Body of pancreas (tissue), 4 donors: ENCODE measurements around the gene OR6Q1. TPM values are rescaled to one million over a fixed set of nuclear protein-coding genes. Genes with fewer than 3 reads are reported as not detected.

Experiments used
- ATAC-seq: fragments of 150-250 bp; one replicate; pipeline ENCODE4 v1.9.1; 2016
- DNase-seq, 4 donors: peaks; one replicate each; pipeline ENCODE4 v3.0.0-alpha.2; 2019
- H3K27ac ChIP-seq, 4 donors: fragments of 200-600 bp; sonication (generic); 1 replicate in 3 of 4; 2 replicates in 1 of 4; pipeline versions ENCODE4 v1.5.1 to v1.6.1; 2016 to 2019; ENCODE audit warnings: mild to moderate bottlenecking in 1 of 4, mixed read lengths in 1 of 4, moderate library complexity in 1 of 4
- H3K27me3 ChIP-seq, 2 donors: fragments of 200-600 bp; sonication (generic); one replicate each; pipeline ENCODE4 v1.6.0; 2016; ENCODE audit warnings: mild to moderate bottlenecking in 1 of 2
- H3K36me3 ChIP-seq, 2 donors: fragments of 200-600 bp; sonication (generic); replicated peaks in 1 of 2; 2 replicates each; pipeline ENCODE4 v1.5.1; 2016; ENCODE audit warnings: low read depth in 2 of 2; ENCODE audit not compliant: insufficient read depth in 1 of 2
- H3K4me1 ChIP-seq: fragments of 200-600 bp; sonication (generic); one replicate; pipeline ENCODE4 v1.6.0; 2016
- H3K4me3 ChIP-seq, 2 donors: fragments of 200-600 bp; sonication (generic); 1 replicate in 1 of 2; 2 replicates in 1 of 2; pipeline ENCODE4 v1.5.1; 2016 to 2019
- H3K9me3 ChIP-seq, 3 donors: fragments of 200-600 bp; sonication (generic); 1 replicate in 2 of 3; 2 replicates in 1 of 3; pipeline ENCODE4 v1.5.1; 2016
- CTCF ChIP-seq, 7 experiments: fragments of 450-650 bp in 4 of 7; fragments of 200-600 bp in 3 of 7; sonication (generic) in 3 of 7; IDR thresholded peaks; one replicate each; pipeline ENCODE4 v1.5.1; 2016 to 2019; ENCODE audit warnings: antibody characterized with exemption in 7 of 7
- POLR2A ChIP-seq, 3 donors: fragments of 450-650 bp; IDR thresholded peaks; one replicate each; pipeline ENCODE4 v1.6.1; 2016; ENCODE audit warnings: antibody characterized with exemption in 3 of 3, mild to moderate bottlenecking in 2 of 3
- WGBS, 2 donors: methylation state at CpG; one replicate each; pipeline ENCODE4 v1.1.5; 2017; 5-methylcytosine and 5-hydroxymethylcytosine counted together
- intact Hi-C: fragments of 100-400 bp; cut with DNase I; formaldehyde crosslinking; loops from one replicate; pipeline ENCODE4 v1.15.1; 2023
- small RNA-seq: library from RNA; depleted of rRNA; stranded (forward); fragments of <200 nt; gene quantifications from one replicate; pipeline ENCODE3, GENCODE V24; 2016
- total RNA-seq, 2 donors: library from RNA; depleted of rRNA; stranded (reverse); fragments of >200 nt; gene quantifications; one replicate each; pipeline ENCODE4 v1.1.0, GENCODE V29; 2016

Gene OR6Q1
- total RNA-seq, 2 donors from 2014 or later, result not detected

DNA sequence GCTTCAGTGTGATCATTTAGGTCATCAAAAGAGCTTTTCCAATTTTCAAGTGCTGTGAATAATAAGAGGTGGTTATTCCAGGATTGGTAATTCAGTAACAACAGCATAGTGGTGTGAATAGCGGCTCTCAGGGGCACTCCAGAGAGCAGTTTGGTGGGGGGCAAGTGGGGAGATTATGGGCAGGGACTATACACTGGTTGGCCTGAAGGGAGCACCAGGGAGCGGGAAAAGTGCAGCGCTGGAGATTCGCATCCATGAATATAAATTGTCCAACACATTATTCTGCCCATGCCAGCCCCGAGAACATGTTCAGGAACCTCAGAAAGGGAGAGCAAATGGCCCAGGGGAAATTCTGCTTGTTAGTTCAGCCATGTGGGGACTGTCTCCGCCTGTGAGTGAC lies 37.9 kb downstream of the OR6Q1 start:
- DNase-seq (no peak), ATAC-seq (no peak)
- Histone ChIP-seq H3K9me3 (no peaks in the 10 kb centered on the region), H3K4me3 (no peak overlapping the region), H3K36me3 (no peaks in the 10 kb centered on the region), H3K27me3 (no peaks in the 10 kb centered on the region), H3K27ac (no peak overlapping the region), H3K4me1 (peaks cover 6% of the 10 kb centered on the region)
- intact Hi-C loops, result no loop called here
- WGBS, 2 donors, result 65 to 80% methylated on average over 6 of the region's 6 CpGs
- TF ChIP-seq POLR2A (IDR thresholded peaks at IDR 0.05) (no peak), CTCF (IDR thresholded peaks at IDR 0.05) (no peak)

- Histone ChIP-seq H3K27me3 (no peaks in the 10 kb centered on the region), H3K4me1 (peaks cover 6% of the 10 kb centered on the region), H3K9me3 (no peaks in the 10 kb centered on the region), H3K27ac (no peak overlapping the region), H3K36me3 (no peaks in the 10 kb centered on the region), H3K4me3 (no peak overlapping the region)
- TF ChIP-seq POLR2A (IDR thresholded peaks at IDR 0.05), result no peak
- no peak for TF ChIP-seq CTCF (IDR thresholded peaks at IDR 0.05)
- 85 to 89% methylated on average over 1 of the region's 1 CpG for WGBS, 2 donors
- DNase-seq, result no peak
- ATAC-seq, result no peak
- intact Hi-C loops, result no loop called here
These were observed 39.8 kb downstream of the OR6Q1 start for GRCh38 chr11:58070585-58070984.

- ATAC-seq, result no peak
- TF ChIP-seq CTCF (IDR thresholded peaks at IDR 0.05), result no peak
- no peak for TF ChIP-seq POLR2A (IDR thresholded peaks at IDR 0.05)
- no peaks in the 10 kb centered on the region for H3K4me1 ChIP-seq
- intact Hi-C loops, result no loop called here
- no peak for DNase-seq
- no peaks in the 10 kb centered on the region for H3K27me3 ChIP-seq
- WGBS, 2 donors, result 3 to 13% methylated on average over 2 of the region's 2 CpGs
- H3K36me3 ChIP-seq, result no peaks in the 10 kb centered on the region
- H3K4me3 ChIP-seq, result no peak overlapping the region
- H3K9me3 ChIP-seq, result no peaks in the 10 kb centered on the region
- H3K27ac ChIP-seq, result no peak overlapping the region
These were observed 45.0 kb downstream of the OR6Q1 start for GRCh38 chr11:58075781-58076180.

Small RNA genes within 50 kb of the gene (small RNA-seq; reads per million reads assigned to genes)
- not detected for gene RNU6-899P

Other genes with a start within 250 kb of the OR6Q1 start
- gene OR9Q1, start 7.1 kb upstream of the OR6Q1 start, total RNA-seq, result not detected
- not detected for gene OR9I1, start 94.6 kb downstream of the OR6Q1 start, total RNA-seq
- gene OR9Q2, start 158.1 kb downstream of the OR6Q1 start, total RNA-seq, result not detected
- gene OR1S2, start 173.2 kb downstream of the OR6Q1 start, total RNA-seq, result not detected
- not detected for gene OR1S1, start 181.8 kb downstream of the OR6Q1 start, total RNA-seq
- gene OR10Q1, start 198.0 kb downstream of the OR6Q1 start, total RNA-seq, result not detected
- not detected for gene OR10W1, start 237.3 kb downstream of the OR6Q1 start, total RNA-seq